T-helper 2 cell treated with Interferon-gamma antibody and Interleukin-4, amounts not matched to agents 5 μg/mL and 100 μg/mL, for 36 hours (primary cell): ENCODE measurements around the gene YPEL2.

Experiments used
- DNase-seq: peaks from one replicate; pipeline ENCODE4 v3.0.0; 2021; ENCODE audit warnings: low spot score
- H3K27ac Mint-ChIP-seq: one replicate; pipeline ENCODE4 v1.8.0; 2021; ENCODE audit warnings: mild to moderate bottlenecking, mixed read lengths
- H3K27me3 Mint-ChIP-seq: one replicate; pipeline ENCODE4 v1.8.0; 2021; ENCODE audit warnings: low read depth, mixed read lengths
- H3K36me3 Mint-ChIP-seq: one replicate; pipeline ENCODE4 v1.8.0; 2021; ENCODE audit warnings: low read depth, mixed read lengths
- H3K4me1 Mint-ChIP-seq: one replicate; pipeline ENCODE4 v1.8.0; 2021; ENCODE audit warnings: low read depth, mixed read lengths
- H3K4me3 Mint-ChIP-seq: one replicate; pipeline ENCODE4 v1.8.0; 2022; ENCODE audit warnings: mild to moderate bottlenecking, moderate library complexity, mixed read lengths
- H3K9me3 Mint-ChIP-seq: one replicate; pipeline ENCODE4 v1.8.0; 2021; ENCODE audit warnings: mixed read lengths

Gene YPEL2

DNA sequence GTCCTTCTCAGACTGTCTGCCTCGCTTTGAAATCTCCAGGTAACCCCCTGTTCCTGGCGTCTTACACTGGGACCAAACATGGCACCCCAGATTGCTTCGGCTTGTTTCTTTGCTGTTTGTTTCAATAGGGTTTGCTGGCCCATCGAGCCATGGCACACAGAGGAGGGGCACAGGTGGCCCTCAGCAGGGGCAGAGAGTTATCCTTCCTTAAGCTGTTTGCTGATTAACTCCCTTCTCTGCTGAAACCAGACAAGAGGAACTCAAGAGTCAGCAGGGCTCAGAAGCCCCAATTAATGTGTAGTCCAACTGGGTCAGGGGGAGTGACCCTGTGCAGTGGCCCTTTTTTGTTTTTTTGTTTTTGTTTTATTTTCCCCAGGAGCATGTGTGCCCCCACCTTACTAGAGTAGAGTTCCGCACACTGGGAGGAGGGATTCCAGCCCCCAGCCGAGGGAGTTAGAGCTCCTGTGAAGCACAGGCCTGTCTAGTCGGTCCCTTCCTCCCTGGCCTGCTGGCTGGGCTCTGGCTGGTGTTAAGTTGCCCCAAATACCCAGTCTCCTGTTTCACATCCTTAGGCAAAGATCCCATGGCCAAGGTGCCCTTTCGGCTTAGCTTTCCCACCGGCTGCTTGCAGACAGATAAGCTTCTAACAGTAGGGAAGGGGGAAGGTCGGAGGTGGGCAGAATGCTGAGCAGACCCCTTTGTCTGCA is 39.3 kb downstream of the YPEL2 start:
- no peak overlapping the region for H3K4me3 Mint-ChIP-seq
- peak overlapping the region; percentile 8 for H3K27ac Mint-ChIP-seq
- H3K36me3 Mint-ChIP-seq, result peaks cover 3% of the 10 kb centered on the region
- no peaks in the 10 kb centered on the region for H3K9me3 Mint-ChIP-seq
- H3K4me1 Mint-ChIP-seq, result peaks cover 55% of the 10 kb centered on the region
- H3K27me3 Mint-ChIP-seq, result no peaks in the 10 kb centered on the region
- DNase-seq, result no peak

DNA sequence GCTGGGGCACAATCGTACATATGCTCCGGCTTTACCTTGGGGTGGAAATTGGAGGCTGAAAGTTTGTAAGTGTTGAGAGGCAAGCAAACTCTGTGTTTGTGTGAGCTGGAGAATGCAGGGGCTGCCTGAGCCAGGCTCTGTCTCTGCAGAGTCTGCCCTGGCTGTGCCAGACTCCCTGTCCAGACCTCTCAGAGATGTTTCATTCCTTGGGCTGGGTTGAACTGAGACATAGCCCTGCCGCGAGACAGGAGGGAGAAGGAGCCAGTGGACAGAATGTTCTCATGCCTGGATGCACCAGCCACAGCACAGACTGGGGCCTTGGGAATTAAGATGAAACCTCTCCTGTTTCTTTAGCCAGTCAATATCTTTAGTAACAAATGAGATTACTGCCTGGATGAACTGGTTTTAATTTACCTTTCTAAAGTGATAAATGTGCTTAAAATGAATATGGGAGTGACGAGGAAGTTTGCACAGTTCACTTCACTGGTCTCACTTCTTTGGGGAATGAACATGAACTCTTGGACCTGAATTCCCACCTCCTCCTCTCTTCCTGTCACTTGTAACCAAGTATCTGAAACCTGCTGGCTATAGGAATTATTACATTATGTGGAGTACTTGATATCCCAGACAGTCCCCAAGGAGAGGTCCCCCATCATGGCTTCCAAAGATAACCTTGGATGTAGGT is 40.1 kb downstream of the YPEL2 start:
- H3K27me3 Mint-ChIP-seq, result no peaks in the 10 kb centered on the region
- H3K4me1 Mint-ChIP-seq, result peaks cover 61% of the 10 kb centered on the region
- H3K4me3 Mint-ChIP-seq, result no peak overlapping the region
- peaks cover 3% of the 10 kb centered on the region for H3K36me3 Mint-ChIP-seq
- H3K27ac Mint-ChIP-seq, result no peak overlapping the region
- H3K9me3 Mint-ChIP-seq, result no peaks in the 10 kb centered on the region
- DNase-seq, result no peak

- peaks cover 3% of the 10 kb centered on the region for H3K36me3 Mint-ChIP-seq
- no peaks in the 10 kb centered on the region for H3K9me3 Mint-ChIP-seq
- H3K27ac Mint-ChIP-seq, result peak overlapping the region; percentile 78
- H3K4me1 Mint-ChIP-seq, result peaks cover 61% of the 10 kb centered on the region
- peak overlapping the region; percentile 49 for H3K4me3 Mint-ChIP-seq
- no peak for DNase-seq
- H3K27me3 Mint-ChIP-seq, result no peaks in the 10 kb centered on the region
Measured at GRCh38 chr17:59372138-59372751, 40.8 kb downstream of the YPEL2 start.

GRCh38 chr17:59373882-59374495 is 42.5 kb downstream of the YPEL2 start:
- Mint-ChIP-seq H3K36me3 (peaks cover 6% of the 10 kb centered on the region), H3K27ac (peak overlapping the region; percentile 79), H3K9me3 (no peaks in the 10 kb centered on the region), H3K27me3 (no peaks in the 10 kb centered on the region), H3K4me3 (peak overlapping the region; percentile 47), H3K4me1 (peaks cover 54% of the 10 kb centered on the region)
- DNase-seq, result no peak

DNA sequence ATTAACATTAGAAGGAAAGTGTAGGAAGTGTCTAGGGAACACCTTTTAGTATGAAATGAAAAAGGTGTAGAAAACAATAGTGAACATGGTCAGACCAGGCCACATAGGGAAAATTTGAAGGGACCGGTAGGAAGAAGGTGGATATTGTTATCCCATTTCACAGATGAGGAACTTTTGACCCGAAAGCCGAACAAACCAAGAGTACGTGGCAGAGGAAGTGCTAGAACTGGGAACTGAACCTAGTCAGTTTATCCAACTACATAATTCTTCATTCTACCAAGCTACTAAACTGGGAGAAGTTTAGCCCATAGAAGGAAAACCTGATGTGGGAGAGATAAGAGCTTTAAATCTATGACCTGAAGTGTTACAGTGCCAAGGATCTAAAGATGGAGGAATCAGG is 43.2 kb downstream of the YPEL2 start:
- Mint-ChIP-seq H3K36me3 (peaks cover 6% of the 10 kb centered on the region), H3K4me3 (peak overlapping the region; percentile 47), H3K9me3 (no peaks in the 10 kb centered on the region), H3K27ac (peak overlapping the region; percentile 59), H3K27me3 (no peaks in the 10 kb centered on the region), H3K4me1 (peaks cover 54% of the 10 kb centered on the region)
- no peak for DNase-seq

GRCh38 chr17:59375857-59376256 is 44.4 kb downstream of the YPEL2 start:
- no peak overlapping the region for H3K4me3 Mint-ChIP-seq
- H3K36me3 Mint-ChIP-seq, result peaks cover 6% of the 10 kb centered on the region
- no peaks in the 10 kb centered on the region for H3K9me3 Mint-ChIP-seq
- H3K27me3 Mint-ChIP-seq, result no peaks in the 10 kb centered on the region
- no peak for DNase-seq
- peaks cover 54% of the 10 kb centered on the region for H3K4me1 Mint-ChIP-seq
- peak overlapping the region; percentile 31 for H3K27ac Mint-ChIP-seq

DNA sequence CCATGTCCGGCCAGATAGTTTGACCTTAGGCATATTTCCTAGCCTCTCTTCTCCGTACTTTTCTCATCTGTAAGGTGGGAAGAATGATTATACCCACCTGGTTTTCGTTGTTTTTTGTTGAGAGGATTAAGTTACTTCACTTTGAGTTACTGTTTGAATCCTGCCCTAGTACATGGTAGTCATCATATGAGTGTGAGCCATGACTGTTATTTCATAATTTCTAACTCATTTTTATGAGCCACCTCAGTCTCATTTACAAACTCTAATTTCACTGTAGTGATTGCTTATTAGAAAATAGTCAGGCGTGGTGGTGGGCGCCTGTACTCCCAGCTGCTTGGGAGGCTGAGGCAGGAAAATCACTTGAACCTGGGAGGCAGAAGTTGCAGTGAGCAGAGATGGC is 45.1 kb downstream of the YPEL2 start:
- Mint-ChIP-seq H3K4me3 (no peak overlapping the region), H3K9me3 (no peaks in the 10 kb centered on the region), H3K27me3 (no peaks in the 10 kb centered on the region), H3K36me3 (peaks cover 6% of the 10 kb centered on the region), H3K27ac (no peak overlapping the region), H3K4me1 (peaks cover 50% of the 10 kb centered on the region)
- no peak for DNase-seq

GRCh38 chr17:59377410-59377809 is 46.0 kb downstream of the YPEL2 start:
- no peak overlapping the region for H3K4me3 Mint-ChIP-seq
- H3K9me3 Mint-ChIP-seq, result no peaks in the 10 kb centered on the region
- no peak for DNase-seq
- H3K36me3 Mint-ChIP-seq, result peaks cover 6% of the 10 kb centered on the region
- H3K27ac Mint-ChIP-seq, result no peak overlapping the region
- H3K27me3 Mint-ChIP-seq, result no peaks in the 10 kb centered on the region
- H3K4me1 Mint-ChIP-seq, result peaks cover 44% of the 10 kb centered on the region

DNA sequence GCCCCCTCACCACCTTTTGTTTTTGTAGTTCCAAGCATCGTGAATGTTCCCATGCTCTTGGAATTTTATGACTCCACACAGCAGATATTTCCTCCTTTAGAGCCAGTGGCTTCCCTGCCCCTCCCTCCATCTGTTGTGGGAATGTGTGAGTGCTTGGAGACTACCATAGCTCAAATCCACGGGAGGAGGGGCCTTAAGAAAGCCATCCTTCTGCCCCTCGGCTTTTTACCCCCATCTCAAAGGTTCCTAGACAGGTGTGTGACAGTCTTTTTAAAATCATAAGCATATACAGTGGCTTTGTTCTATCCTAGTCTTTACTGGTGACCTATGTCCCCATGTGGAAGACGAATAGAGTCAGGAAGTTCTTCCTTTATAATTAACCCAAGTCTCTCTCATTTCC is 47.2 kb downstream of the YPEL2 start:
- H3K4me1 Mint-ChIP-seq, result peaks cover 33% of the 10 kb centered on the region
- DNase-seq, result no peak
- no peaks in the 10 kb centered on the region for H3K9me3 Mint-ChIP-seq
- peaks cover 3% of the 10 kb centered on the region for H3K36me3 Mint-ChIP-seq
- H3K27me3 Mint-ChIP-seq, result no peaks in the 10 kb centered on the region
- H3K4me3 Mint-ChIP-seq, result no peak overlapping the region
- H3K27ac Mint-ChIP-seq, result no peak overlapping the region

DNA sequence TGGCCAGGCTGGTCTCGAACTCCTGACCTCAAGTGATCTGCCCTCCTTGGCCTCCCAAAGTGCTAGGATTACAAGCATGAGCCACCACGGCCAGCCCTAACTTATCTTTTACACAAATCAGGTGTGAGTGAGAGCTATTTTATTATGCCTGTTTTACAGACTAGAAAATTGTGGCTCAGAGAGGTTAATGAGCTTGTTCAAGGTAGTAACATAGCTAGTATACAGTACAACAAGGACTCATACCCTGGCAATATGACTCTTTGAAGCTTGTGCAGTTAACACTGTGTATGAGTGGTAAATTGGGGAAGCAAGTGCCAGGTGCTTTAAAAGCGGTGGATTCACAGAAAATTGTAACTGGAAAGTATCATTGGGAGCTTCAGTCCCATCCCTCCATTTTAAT is 49.0 kb downstream of the YPEL2 start:
- Mint-ChIP-seq H3K9me3 (no peaks in the 10 kb centered on the region), H3K36me3 (peaks cover 3% of the 10 kb centered on the region), H3K4me1 (peaks cover 15% of the 10 kb centered on the region), H3K27me3 (no peaks in the 10 kb centered on the region), H3K4me3 (no peak overlapping the region), H3K27ac (no peak overlapping the region)
- DNase-seq, result no peak

DNA sequence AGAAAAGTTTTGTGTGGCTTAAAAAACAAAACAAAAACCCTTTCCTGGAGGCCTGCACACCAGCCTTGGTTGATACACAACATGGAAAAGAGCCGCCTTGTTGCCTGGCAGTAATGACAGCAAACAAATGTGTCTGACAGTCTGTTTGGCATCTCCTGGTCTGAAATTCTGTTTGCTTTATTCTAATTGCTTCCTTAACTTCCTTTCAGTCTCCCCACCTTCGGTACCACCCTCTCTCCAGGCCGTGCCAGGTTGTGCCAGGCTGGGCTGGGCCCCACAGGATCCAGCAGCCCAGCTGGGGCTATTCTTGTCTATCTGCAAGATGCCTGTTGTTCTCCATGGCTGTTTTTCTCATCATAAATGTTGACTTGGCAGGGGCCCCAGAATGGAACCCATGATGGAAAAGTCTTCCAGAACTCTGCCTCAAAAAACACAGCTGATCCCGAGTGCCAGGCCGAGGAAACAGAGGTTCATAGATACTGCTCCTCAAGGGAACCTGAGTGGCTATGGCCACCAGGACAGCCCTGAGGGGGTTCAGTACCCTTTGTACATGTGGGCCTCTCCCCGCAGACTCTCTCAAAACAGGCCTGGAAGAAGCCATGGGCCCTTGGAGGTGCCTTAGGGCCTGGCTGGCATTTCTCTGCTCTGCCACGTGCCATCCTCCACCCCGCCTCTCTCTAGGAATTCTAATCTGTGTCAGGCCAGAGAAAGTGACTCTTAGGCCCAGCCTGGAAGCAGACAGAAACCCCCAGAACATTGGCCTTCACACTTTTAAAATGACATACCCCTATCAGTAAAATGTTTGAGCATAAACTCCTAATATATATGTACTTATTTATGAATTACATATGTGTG is 50.5 kb downstream of the YPEL2 start:
- Mint-ChIP-seq H3K9me3 (no peaks in the 10 kb centered on the region), H3K27me3 (no peaks in the 10 kb centered on the region), H3K4me1 (peaks cover 5% of the 10 kb centered on the region), H3K27ac (no peak overlapping the region), H3K4me3 (no peak overlapping the region), H3K36me3 (peaks cover 3% of the 10 kb centered on the region)
- no peak for DNase-seq

DNA sequence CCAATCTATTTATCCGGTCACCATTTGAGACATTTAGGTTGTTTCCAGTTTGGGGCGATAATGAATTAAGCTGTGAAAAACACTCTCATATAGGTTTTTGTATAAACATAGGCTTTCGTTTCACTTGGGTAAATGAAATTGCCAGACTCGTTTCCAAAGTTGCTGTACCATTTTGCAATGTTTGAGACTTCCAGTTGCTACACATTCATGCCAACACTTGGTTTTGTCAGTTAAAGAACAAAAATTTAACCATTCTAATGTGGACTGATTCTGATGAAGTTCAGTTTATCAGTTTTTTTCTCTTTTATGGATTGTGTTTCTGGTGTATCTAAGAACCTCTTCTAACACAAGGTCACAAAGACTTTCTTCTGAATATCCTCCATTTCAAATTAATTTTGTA is 52.4 kb downstream of the YPEL2 start:
- Mint-ChIP-seq H3K27me3 (no peaks in the 10 kb centered on the region), H3K9me3 (no peaks in the 10 kb centered on the region), H3K4me1 (peaks cover 5% of the 10 kb centered on the region), H3K27ac (no peak overlapping the region), H3K4me3 (no peak overlapping the region), H3K36me3 (peaks cover 1% of the 10 kb centered on the region)
- no peak for DNase-seq

DNA sequence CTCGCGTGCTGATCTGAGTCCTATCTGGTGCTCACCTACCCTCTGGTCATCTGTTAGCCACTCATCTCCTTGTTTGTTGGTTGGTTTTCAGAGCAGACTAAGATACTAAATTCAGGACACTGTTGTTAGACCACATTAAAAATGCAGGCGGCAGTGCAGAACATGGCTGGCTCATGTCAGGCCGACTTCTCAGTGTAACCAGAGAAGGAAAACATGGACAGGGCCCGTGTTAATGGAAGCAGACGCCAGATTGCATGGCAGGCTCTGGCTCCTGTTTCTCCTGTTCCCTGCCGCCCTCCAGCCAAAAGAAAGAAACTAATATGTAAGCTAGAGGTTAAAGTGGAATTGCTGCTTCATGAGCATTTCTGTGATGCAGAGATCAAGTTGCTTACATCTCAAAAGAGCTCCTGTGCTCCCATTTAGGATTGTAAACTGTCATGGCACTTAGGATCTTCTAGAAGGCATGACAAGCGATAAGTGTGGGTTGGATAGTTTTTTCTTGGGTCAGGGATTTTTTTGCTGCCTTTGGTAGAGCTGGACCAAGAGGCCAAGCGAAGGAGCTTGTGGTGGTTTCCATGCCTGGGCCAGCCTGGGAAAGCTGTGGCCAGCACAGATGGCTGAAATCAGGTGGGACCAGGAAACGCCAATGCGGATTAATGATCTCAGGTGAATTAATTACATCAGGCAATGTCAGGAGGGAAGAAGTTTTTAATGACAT is 56.1 kb downstream of the YPEL2 start:
- H3K27me3 Mint-ChIP-seq, result no peaks in the 10 kb centered on the region
- peaks cover 8% of the 10 kb centered on the region for H3K36me3 Mint-ChIP-seq
- no peaks in the 10 kb centered on the region for H3K4me1 Mint-ChIP-seq
- no peak overlapping the region for H3K4me3 Mint-ChIP-seq
- DNase-seq, result no peak
- no peaks in the 10 kb centered on the region for H3K9me3 Mint-ChIP-seq
- H3K27ac Mint-ChIP-seq, result no peak overlapping the region
